HepG2 (cell line): ENCODE results near the gene TH. TPM values are rescaled to one million over a fixed set of nuclear protein-coding genes. Genes with fewer than 3 reads are reported as not detected.

Source experiments
- ADNP ChIP-seq: sonication (generic); formaldehyde crosslinking; IDR thresholded peaks from 2 replicates; pipeline ENCODE4 v1.4.0; 2020; ENCODE audit warnings: missing genetic modification reagents
- BCL3 ChIP-seq: sonication (generic); formaldehyde crosslinking; IDR thresholded peaks from 2 replicates; pipeline ENCODE4 v1.5.1; 2020; ENCODE audit warnings: mild to moderate bottlenecking, missing genetic modification reagents, moderate library complexity
- DNMT1 ChIP-seq: sonication (generic); formaldehyde crosslinking; IDR thresholded peaks from 2 replicates; pipeline ENCODE4 v1.5.1; 2020; ENCODE audit warnings: mild to moderate bottlenecking, missing genetic modification reagents
- MED1 ChIP-seq: sonication (generic); formaldehyde crosslinking; IDR thresholded peaks from 2 replicates; pipeline ENCODE4 v1.4.0; 2020; ENCODE audit warnings: missing genetic modification reagents
- NCOA5 ChIP-seq: sonication (generic); formaldehyde crosslinking; IDR thresholded peaks from 2 replicates; pipeline ENCODE4 v1.4.0; 2020; ENCODE audit warnings: missing genetic modification reagents
- NFYB ChIP-seq: sonication (generic); formaldehyde crosslinking; IDR thresholded peaks from 2 replicates; pipeline ENCODE4 v1.4.0; 2020; ENCODE audit warnings: missing genetic modification reagents
- PCBP1 ChIP-seq: fragments of 200-400 bp; formaldehyde crosslinking; IDR thresholded peaks from 2 replicates; pipeline ENCODE4 v1.6.1; 2017; ENCODE audit warnings: mild to moderate bottlenecking, low read depth, low read length, borderline replicate concordance
- PRPF4 ChIP-seq: fragments of 200-400 bp; formaldehyde crosslinking; IDR thresholded peaks from 2 replicates; pipeline ENCODE4 v1.6.1; 2016; ENCODE audit warnings: low read length, low read depth; ENCODE audit not compliant: poor library complexity, severe bottlenecking
- RAD51 ChIP-seq: fragments of 450-650 bp; IDR thresholded peaks from 2 replicates; pipeline ENCODE4 v1.6.1; 2016; ENCODE audit warnings: borderline replicate concordance
- SRF ChIP-seq: IDR thresholded peaks from 2 replicates; pipeline ENCODE4 v1.6.1; 2011; ENCODE audit warnings: mild to moderate bottlenecking, low read depth, low read length, moderate library complexity
- SRSF9 ChIP-seq: fragments of 200-400 bp; formaldehyde crosslinking; IDR thresholded peaks from 2 replicates; pipeline ENCODE4 v1.6.1; 2018; ENCODE audit warnings: borderline replicate concordance, mild to moderate bottlenecking, low read depth, low read length; ENCODE audit not compliant: insufficient read depth, poor library complexity, severe bottlenecking
- TAF15 ChIP-seq: fragments of 200-400 bp; formaldehyde crosslinking; IDR thresholded peaks from one replicate; pipeline ENCODE4 v1.6.1; 2018; ENCODE audit warnings: mild to moderate bottlenecking, low read depth, low read length; ENCODE audit not compliant: poor library complexity, severe bottlenecking
- TOPORS ChIP-seq: sonication (generic); formaldehyde crosslinking; IDR thresholded peaks from 2 replicates; pipeline ENCODE4 v1.8.0; 2023; ENCODE audit warnings: mild to moderate bottlenecking, missing genetic modification reagents
- ZC3H4 ChIP-seq: sonication (generic); formaldehyde crosslinking; IDR thresholded peaks from 2 replicates; pipeline ENCODE4 v1.4.0; 2020; ENCODE audit warnings: missing genetic modification reagents, borderline replicate concordance
- ZEB1 ChIP-seq: IDR thresholded peaks from 2 replicates; pipeline ENCODE4 v1.6.1; 2012; ENCODE audit warnings: mild to moderate bottlenecking, low read depth, inconsistent platforms; ENCODE audit not compliant: insufficient replicate concordance
- ZMAT3 ChIP-seq: sonication (generic); formaldehyde crosslinking; conservative IDR thresholded peaks from 2 replicates; pipeline ENCODE4 v1.7.0; 2021; ENCODE audit warnings: missing genetic modification reagents
- ZNF34 ChIP-seq: sonication (generic); formaldehyde crosslinking; IDR thresholded peaks from 2 replicates; pipeline ENCODE4 v1.4.0; 2020; ENCODE audit warnings: mild to moderate bottlenecking, missing genetic modification reagents, borderline replicate concordance
- ZNF501 ChIP-seq: sonication (generic); formaldehyde crosslinking; IDR thresholded peaks from 2 replicates; pipeline ENCODE4 v1.5.1; 2020; ENCODE audit warnings: mild to moderate bottlenecking, moderate library complexity, missing genetic modification reagents
- ZNF552 ChIP-seq: sonication (generic); formaldehyde crosslinking; IDR thresholded peaks from 2 replicates; pipeline ENCODE4 v1.9.0; 2022; ENCODE audit warnings: missing genetic modification reagents, mild to moderate bottlenecking, borderline replicate concordance
- polyA plus RNA-seq, 8 experiments: library from polyadenylated mRNA; depleted of rRNA in 3 of 8; stranded (reverse) in 7 of 8; unstranded in 1 of 8; fragments of >200 nt; fragmentation: Illumina TruSeq in 4 of 8; extraction: Trizol in 4 of 8; gene quantifications; 2 replicates each; pipeline versions ENCODE4 v1.2.1 to v1.2.3, GENCODE V29; 2011 to 2016; ENCODE audit warnings: low read depth in 4 of 8, missing spikeins in 1 of 8, mixed read lengths in 1 of 8; ENCODE audit not compliant: insufficient read depth in 1 of 8
- total RNA-seq, 5 experiments: library from RNA; depleted of rRNA; stranded (reverse); fragments of >200 nt; fragmentation: Illumina TruSeq; extraction: Trizol; gene quantifications; 2 replicates each; pipeline ENCODE4 v1.2.3, GENCODE V29; 2016; ENCODE audit warnings: low read depth in 1 of 5
- TF ChIP-seq, protein P1 (sequence below): sonication (generic); formaldehyde crosslinking; IDR thresholded peaks from 2 replicates; pipeline ENCODE4 v1.5.1; 2020; ENCODE audit warnings: mild to moderate bottlenecking, missing genetic modification reagents, moderate library complexity
- TF ChIP-seq, protein P2 (sequence below): sonication (generic); formaldehyde crosslinking; IDR thresholded peaks from 2 replicates; pipeline ENCODE4 v1.4.0; 2020; ENCODE audit warnings: missing genetic modification reagents
- TF ChIP-seq, protein P3 (sequence below): sonication (generic); formaldehyde crosslinking; IDR thresholded peaks from 2 replicates; pipeline ENCODE4 v1.4.0; 2020; ENCODE audit warnings: missing genetic modification reagents

The TH gene
- total and polyA plus RNA-seq, 2 of the 13 experiments (the other 11 are each of a cell fraction or from before 2014, with no cell fraction given), result 0.36 TPM; not detected in 1

DNA sequence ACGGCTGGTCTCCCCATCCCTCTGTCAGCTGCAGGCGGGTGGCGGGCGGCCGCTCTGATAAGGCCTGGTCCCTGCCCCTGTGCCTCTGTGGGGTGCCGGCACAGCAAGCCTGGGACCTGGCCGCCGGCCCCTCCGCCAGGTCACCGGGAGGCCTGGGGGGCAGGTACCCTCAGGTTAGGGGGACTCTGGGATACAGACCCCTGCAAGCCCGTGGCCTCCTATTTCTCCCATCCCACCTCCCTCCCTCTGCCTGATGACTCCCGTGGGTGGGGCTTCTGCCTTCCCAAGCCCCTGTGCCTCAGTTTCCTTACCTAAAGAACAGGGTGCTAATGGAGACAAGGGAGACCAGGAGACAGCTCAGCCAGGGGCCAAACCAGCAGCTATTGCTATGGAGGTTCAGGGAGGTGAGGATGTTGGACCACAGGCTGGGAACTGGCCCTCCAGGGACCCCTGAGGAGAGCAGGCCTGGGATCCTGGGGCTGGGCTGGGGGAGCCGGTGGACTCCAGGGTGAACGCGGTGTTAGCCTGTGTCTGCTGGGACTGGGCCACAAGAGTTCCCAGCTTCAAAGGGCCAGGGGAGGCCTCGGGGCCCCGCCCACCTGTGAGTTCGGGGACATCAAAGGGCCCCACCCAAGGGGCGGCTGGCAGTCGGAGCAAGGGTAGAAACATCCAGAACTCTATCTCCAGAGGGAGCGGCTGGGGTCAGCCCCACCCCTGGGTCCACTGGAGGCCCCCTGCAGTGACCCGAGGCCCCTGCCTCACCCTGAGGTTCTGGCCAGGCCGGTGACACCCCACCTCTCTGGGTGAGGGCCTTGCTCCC, 32.0 kb upstream of the TH start (continued):
- TF ChIP-seq, protein P1, sequence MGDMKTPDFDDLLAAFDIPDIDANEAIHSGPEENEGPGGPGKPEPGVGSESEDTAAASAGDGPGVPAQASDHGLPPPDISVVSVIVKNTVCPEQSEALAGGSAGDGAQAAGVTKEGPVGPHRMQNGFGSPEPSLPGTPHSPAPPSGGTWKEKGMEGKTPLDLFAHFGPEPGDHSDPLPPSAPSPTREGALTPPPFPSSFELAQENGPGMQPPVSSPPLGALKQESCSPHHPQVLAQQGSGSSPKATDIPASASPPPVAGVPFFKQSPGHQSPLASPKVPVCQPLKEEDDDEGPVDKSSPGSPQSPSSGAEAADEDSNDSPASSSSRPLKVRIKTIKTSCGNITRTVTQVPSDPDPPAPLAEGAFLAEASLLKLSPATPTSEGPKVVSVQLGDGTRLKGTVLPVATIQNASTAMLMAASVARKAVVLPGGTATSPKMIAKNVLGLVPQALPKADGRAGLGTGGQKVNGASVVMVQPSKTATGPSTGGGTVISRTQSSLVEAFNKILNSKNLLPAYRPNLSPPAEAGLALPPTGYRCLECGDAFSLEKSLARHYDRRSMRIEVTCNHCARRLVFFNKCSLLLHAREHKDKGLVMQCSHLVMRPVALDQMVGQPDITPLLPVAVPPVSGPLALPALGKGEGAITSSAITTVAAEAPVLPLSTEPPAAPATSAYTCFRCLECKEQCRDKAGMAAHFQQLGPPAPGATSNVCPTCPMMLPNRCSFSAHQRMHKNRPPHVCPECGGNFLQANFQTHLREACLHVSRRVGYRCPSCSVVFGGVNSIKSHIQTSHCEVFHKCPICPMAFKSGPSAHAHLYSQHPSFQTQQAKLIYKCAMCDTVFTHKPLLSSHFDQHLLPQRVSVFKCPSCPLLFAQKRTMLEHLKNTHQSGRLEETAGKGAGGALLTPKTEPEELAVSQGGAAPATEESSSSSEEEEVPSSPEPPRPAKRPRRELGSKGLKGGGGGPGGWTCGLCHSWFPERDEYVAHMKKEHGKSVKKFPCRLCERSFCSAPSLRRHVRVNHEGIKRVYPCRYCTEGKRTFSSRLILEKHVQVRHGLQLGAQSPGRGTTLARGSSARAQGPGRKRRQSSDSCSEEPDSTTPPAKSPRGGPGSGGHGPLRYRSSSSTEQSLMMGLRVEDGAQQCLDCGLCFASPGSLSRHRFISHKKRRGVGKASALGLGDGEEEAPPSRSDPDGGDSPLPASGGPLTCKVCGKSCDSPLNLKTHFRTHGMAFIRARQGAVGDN (CRISPR knock-in tag), result peak; percentile 92
- TF ChIP-seq ZNF552 (CRISPR knock-in tag), result no peak
- TF ChIP-seq RAD51, result no peak
- no peak for TF ChIP-seq TOPORS (CRISPR knock-in tag)
- no peak for TF ChIP-seq DNMT1 (CRISPR knock-in tag)
- no peak for TF ChIP-seq SRF
- TF ChIP-seq, protein P2, sequence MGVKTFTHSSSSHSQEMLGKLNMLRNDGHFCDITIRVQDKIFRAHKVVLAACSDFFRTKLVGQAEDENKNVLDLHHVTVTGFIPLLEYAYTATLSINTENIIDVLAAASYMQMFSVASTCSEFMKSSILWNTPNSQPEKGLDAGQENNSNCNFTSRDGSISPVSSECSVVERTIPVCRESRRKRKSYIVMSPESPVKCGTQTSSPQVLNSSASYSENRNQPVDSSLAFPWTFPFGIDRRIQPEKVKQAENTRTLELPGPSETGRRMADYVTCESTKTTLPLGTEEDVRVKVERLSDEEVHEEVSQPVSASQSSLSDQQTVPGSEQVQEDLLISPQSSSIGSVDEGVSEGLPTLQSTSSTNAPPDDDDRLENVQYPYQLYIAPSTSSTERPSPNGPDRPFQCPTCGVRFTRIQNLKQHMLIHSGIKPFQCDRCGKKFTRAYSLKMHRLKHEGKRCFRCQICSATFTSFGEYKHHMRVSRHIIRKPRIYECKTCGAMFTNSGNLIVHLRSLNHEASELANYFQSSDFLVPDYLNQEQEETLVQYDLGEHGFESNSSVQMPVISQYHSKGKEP (CRISPR knock-in tag), result no peak
- no peak for TF ChIP-seq TAF15
- no peak for TF ChIP-seq ZNF34 (CRISPR knock-in tag)
- TF ChIP-seq ZEB1, result no peak
- TF ChIP-seq ZMAT3, result no peak; the same call in 1 of the 2 replicates
- TF ChIP-seq PCBP1, result no peak
- TF ChIP-seq NCOA5 (CRISPR knock-in tag), result no peak
- TF ChIP-seq, protein P3, sequence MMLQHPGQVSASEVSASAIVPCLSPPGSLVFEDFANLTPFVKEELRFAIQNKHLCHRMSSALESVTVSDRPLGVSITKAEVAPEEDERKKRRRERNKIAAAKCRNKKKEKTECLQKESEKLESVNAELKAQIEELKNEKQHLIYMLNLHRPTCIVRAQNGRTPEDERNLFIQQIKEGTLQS (CRISPR knock-in tag), result no peak
- no peak for TF ChIP-seq NFYB (CRISPR knock-in tag)
- no peak for TF ChIP-seq ADNP (CRISPR knock-in tag)
- TF ChIP-seq MED1 (CRISPR knock-in tag), result peak; percentile 75
- TF ChIP-seq ZNF501, result no peak
- no peak for TF ChIP-seq ZC3H4 (CRISPR knock-in tag)
- no peak for TF ChIP-seq SRSF9
- TF ChIP-seq PRPF4, result no peak
- peak; percentile 22; the same call in 1 of the 2 replicates for TF ChIP-seq BCL3 (CRISPR knock-in tag)
